ENCODE results near the gene FAR2. TPM values are rescaled to one million over a fixed set of nuclear protein-coding genes. Genes with fewer than 3 reads are reported as not detected.

Gene FAR2
- total RNA-seq, 1 donor from 2014 or later: 13.5 TPM

- TF ChIP-seq CTCF (conservative IDR thresholded peaks at IDR 0.05; ENCODE audit: low read depth, low read length): no peak
- no peak overlapping the region for H3K4me3 ChIP-seq (ENCODE audit: low read depth, low read length)
- DNase-seq (ENCODE audit: low read depth): no peak
Measured at GRCh38 chr12:29242921-29243431, 93.9 kb downstream of the FAR2 start.

- no peak overlapping the region for H3K4me3 ChIP-seq (ENCODE audit: low read depth, low read length)
- DNase-seq (ENCODE audit: low read depth): no peak
- TF ChIP-seq CTCF (conservative IDR thresholded peaks at IDR 0.05; ENCODE audit: low read depth, low read length): no peak
Measured at GRCh38 chr12:29244159-29244765, 95.2 kb downstream of the FAR2 start.

- H3K4me3 ChIP-seq (ENCODE audit: low read depth, low read length): no peak overlapping the region
- DNase-seq (ENCODE audit: low read depth): no peak
- no peak for TF ChIP-seq CTCF (conservative IDR thresholded peaks at IDR 0.05; ENCODE audit: low read depth, low read length)
Measured at GRCh38 chr12:29245246-29245645, 96.2 kb downstream of the FAR2 start.

- no peak for DNase-seq (ENCODE audit: low read depth)
- H3K4me3 ChIP-seq (ENCODE audit: low read depth, low read length): no peak overlapping the region
- TF ChIP-seq CTCF (conservative IDR thresholded peaks at IDR 0.05; ENCODE audit: low read depth, low read length): no peak
Measured at GRCh38 chr12:29249930-29250329, 100.9 kb downstream of the FAR2 start.

- no peak for TF ChIP-seq CTCF (conservative IDR thresholded peaks at IDR 0.05; ENCODE audit: low read depth, low read length)
- no peak overlapping the region for H3K4me3 ChIP-seq (ENCODE audit: low read depth, low read length)
- DNase-seq (ENCODE audit: low read depth): no peak
Measured at GRCh38 chr12:29253906-29254625, 105.0 kb downstream of the FAR2 start.

- TF ChIP-seq CTCF (conservative IDR thresholded peaks at IDR 0.05; ENCODE audit: low read depth, low read length): no peak
- no peak for DNase-seq (ENCODE audit: low read depth)
- no peak overlapping the region for H3K4me3 ChIP-seq (ENCODE audit: low read depth, low read length)
Measured at GRCh38 chr12:29255042-29255441, 106.0 kb downstream of the FAR2 start.
